Suprapubic skin (tissue), 4 donors: Measurements from ENCODE around the gene TAF11L12. TPM values are rescaled to one million over a fixed set of nuclear protein-coding genes. Genes with fewer than 3 reads are reported as not detected.
"Not testable (repeated sequence)": the region's sequence is repeated elsewhere in the genome, so short reads cannot be mapped to it uniquely, and the experiment has no call there.

Experiments used
- DNase-seq, 2 donors: peaks; one replicate each; pipeline ENCODE4 v3.0.0-alpha.2; 2019; ENCODE audit warnings: low spot score in 2 of 2
- H3K27ac ChIP-seq: fragments of 200-600 bp; sonication (generic); one replicate; pipeline ENCODE4 v1.5.1; 2019
- H3K27me3 ChIP-seq: fragments of 200-600 bp; sonication (generic); one replicate; pipeline ENCODE4 v1.5.1; 2019
- H3K36me3 ChIP-seq: fragments of 200-600 bp; sonication (generic); one replicate; pipeline ENCODE4 v1.5.1; 2019
- H3K4me1 ChIP-seq: fragments of 200-600 bp; sonication (generic); one replicate; pipeline ENCODE4 v1.5.1; 2019
- H3K4me3 ChIP-seq: fragments of 200-600 bp; sonication (generic); one replicate; pipeline ENCODE4 v1.5.1; 2019; ENCODE audit warnings: mild to moderate bottlenecking
- H3K9me3 ChIP-seq: fragments of 200-600 bp; sonication (generic); one replicate; pipeline ENCODE4 v1.5.1; 2019
- CTCF ChIP-seq, 2 donors: fragments of 200-600 bp in 1 of 2; fragments of 450-650 bp in 1 of 2; sonication (generic) in 1 of 2; IDR thresholded peaks; one replicate each; pipeline ENCODE4 v1.5.1; 2016 to 2019; ENCODE audit warnings: antibody characterized with exemption in 2 of 2, mild to moderate bottlenecking in 1 of 2, moderate library complexity in 1 of 2
- EP300 ChIP-seq: sonication (generic); formaldehyde crosslinking; IDR thresholded peaks from one replicate; pipeline ENCODE4 v1.6.1; 2017; ENCODE audit warnings: antibody characterized with exemption
- POLR2A ChIP-seq, 2 donors: fragments of 450-650 bp; IDR thresholded peaks; one replicate each; pipeline ENCODE4 v1.6.1; 2017; ENCODE audit warnings: antibody characterized with exemption in 2 of 2, mild to moderate bottlenecking in 2 of 2, moderate library complexity in 2 of 2
- POLR2AphosphoS5 ChIP-seq, 3 donors: sonication (generic); formaldehyde crosslinking; IDR thresholded peaks; one replicate each; pipeline ENCODE4 v1.6.1; 2017; ENCODE audit warnings: antibody characterized with exemption in 3 of 3
- WGBS: methylation state at CpG from one replicate; pipeline ENCODE4 v1.1.5; 2018; 5-methylcytosine and 5-hydroxymethylcytosine counted together
- total RNA-seq, 4 donors: library from RNA; depleted of rRNA; stranded (reverse); fragments of >200 nt; gene quantifications; one replicate each; pipeline ENCODE4 v1.1.0, GENCODE V29; 2016

Gene TAF11L12
- not detected for total RNA-seq

DNA sequence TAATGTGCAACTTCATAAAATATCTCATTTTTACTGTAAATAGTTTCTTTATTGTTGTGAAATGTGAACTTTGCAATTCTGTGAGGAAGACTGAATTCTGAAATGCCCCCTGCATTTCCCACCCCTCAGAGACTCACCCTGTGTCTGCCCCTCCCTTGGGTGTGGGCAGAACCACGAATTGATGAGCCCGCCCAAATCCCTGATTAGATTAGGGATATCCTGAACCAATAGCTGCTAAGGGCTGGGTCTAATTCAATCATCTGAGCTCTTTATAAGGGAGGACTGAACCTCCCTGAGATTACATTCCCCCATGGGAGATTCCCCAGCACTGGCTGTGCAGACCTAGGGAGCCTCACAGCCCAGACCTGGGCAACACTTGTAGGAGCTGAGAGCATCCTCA, at the start of gene TAF11L12:
Gene TAF11L12 (plus strand): TSS at position 301 of the 400 bp plus-strand sequence.
- H3K9me3 ChIP-seq, H3K27me3 ChIP-seq, H3K27ac ChIP-seq, H3K36me3 ChIP-seq, DNase-seq, H3K4me1 ChIP-seq, H3K4me3 ChIP-seq: not testable (repeated sequence)
- WGBS: 61% methylated on average over 2 of the region's 2 CpGs

- WGBS: no CpG with 5 or more reads among the region's 16 CpGs
- H3K27ac ChIP-seq, H3K27me3 ChIP-seq: not testable (repeated sequence)
These were observed 24.5 kb upstream of the TAF11L12 start, which contains the start of gene TAF11L7 for GRCh38 chr5:17585658-17586057. Gene TAF11L7 (minus strand): TSS chr5:17585758.

DNA sequence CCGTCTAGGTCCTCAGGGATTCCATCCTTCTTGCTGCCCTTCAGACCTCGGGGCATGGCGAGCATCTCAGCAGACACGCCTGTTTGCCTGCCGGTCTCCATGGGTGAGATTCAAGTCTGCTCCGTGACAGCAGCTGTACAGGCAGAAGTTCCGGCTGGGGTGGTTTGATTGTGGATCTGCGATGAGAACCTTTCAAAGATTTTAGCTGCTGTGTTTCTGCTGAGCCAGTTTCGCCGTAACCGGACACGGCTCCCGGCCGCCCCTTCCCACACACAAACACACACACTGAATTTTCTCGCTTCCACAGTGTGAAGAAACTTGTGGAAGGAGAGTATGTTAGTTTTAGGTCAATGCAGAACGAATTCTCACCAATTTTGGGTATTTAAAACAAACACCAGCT, 19.3 kb upstream of the TAF11L12 start, which contains the start of gene TAF11L8:
Gene TAF11L8 (minus strand): TSS at position 101 of the 400 bp plus-strand sequence.
- not testable (repeated sequence) for H3K4me3 ChIP-seq, H3K27ac ChIP-seq, H3K27me3 ChIP-seq, DNase-seq, H3K4me1 ChIP-seq, H3K9me3 ChIP-seq, H3K36me3 ChIP-seq
- no CpG with 5 or more reads among the region's 16 CpGs for WGBS

More at GRCh38 chr5:17585658-17586057, 24.5 kb upstream of the TAF11L12 start, which contains the start of gene TAF11L7:
- H3K4me3 ChIP-seq, H3K36me3 ChIP-seq, H3K9me3 ChIP-seq, H3K4me1 ChIP-seq, DNase-seq: not testable (repeated sequence)

DNA sequence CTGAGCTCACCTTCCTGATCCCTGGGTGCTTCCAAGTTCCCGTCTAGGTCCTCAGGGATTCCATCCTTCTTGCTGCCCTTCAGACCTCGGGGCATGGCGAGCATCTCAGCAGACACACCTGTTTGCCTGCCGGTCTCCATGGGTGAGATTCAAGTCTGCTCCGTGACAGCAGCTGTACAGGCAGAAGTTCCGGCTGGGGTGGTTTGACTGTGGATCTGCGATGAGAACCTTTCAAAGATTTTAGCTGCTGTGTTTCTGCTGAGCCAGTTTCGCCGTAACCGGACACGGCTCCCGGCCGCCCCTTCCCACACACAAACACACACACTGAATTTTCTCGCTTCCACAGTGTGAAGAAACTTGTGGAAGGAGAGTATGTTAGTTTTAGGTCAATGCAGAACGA, 15.9 kb upstream of the TAF11L12 start, which contains the start of gene TAF11L9:
Gene TAF11L9 (minus strand): TSS at position 140 of the 400 bp plus-strand sequence.
- not testable (repeated sequence) for H3K4me1 ChIP-seq, H3K9me3 ChIP-seq, H3K27me3 ChIP-seq, H3K27ac ChIP-seq, H3K36me3 ChIP-seq, H3K4me3 ChIP-seq, DNase-seq
- 95% methylated on average over 10 of the region's 15 CpGs for WGBS

DNA sequence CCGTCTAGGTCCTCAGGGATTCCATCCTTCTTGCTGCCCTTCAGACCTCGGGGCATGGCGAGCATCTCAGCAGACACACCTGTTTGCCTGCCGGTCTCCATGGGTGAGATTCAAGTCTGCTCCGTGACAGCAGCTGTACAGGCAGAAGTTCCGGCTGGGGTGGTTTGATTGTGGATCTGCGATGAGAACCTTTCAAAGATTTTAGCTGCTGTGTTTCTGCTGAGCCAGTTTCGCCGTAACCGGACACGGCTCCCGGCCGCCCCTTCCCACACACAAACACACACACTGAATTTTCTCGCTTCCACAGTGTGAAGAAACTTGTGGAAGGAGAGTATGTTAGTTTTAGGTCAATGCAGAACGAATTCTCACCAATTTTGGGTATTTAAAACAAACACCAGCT, 12.5 kb upstream of the TAF11L12 start, which contains the start of gene TAF11L10:
Gene TAF11L10 (minus strand): TSS at position 101 of the 400 bp plus-strand sequence.
- not testable (repeated sequence) for H3K27ac ChIP-seq, DNase-seq, H3K36me3 ChIP-seq, H3K4me3 ChIP-seq, H3K9me3 ChIP-seq, H3K4me1 ChIP-seq, H3K27me3 ChIP-seq
- WGBS: no CpG with 5 or more reads among the region's 15 CpGs

DNA sequence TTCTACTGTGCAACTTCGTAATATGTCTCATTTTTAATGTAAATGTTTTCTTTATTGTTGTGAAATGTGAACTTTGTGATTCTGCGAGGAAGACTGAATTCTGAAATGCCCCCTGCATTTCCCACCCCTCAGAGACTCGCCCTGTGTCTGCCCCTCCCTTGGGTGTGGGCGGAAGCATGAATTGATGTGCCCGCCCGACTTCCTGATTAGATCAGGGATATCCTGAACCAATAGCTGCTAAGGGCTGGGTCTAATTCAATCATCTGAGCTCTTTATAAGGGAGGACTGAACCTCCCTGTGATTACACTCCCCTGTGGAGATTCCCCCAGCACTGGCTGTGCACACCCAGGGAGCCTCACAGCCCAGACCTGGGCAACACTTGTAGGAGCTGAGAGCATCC, 6.3 kb upstream of the TAF11L12 start, which contains the start of gene TAF11L11:
Gene TAF11L11 (plus strand): TSS at position 304 of the 400 bp plus-strand sequence.
- not testable (repeated sequence) for DNase-seq, H3K27me3 ChIP-seq, H3K4me1 ChIP-seq, H3K27ac ChIP-seq, H3K9me3 ChIP-seq, H3K4me3 ChIP-seq, H3K36me3 ChIP-seq
- 59% methylated on average over 3 of the region's 6 CpGs for WGBS

GRCh38 chr5:17604951-17605350, 5.2 kb upstream of the TAF11L12 start:
- 98% methylated on average over 5 of the region's 14 CpGs for WGBS
- TF ChIP-seq POLR2AphosphoS5 (IDR thresholded peaks at IDR 0.05): no peak
- no peak for TF ChIP-seq EP300
- TF ChIP-seq CTCF (IDR thresholded peaks at IDR 0.05): no peak
- no peak for TF ChIP-seq POLR2A (IDR thresholded peaks at IDR 0.05)

DNA sequence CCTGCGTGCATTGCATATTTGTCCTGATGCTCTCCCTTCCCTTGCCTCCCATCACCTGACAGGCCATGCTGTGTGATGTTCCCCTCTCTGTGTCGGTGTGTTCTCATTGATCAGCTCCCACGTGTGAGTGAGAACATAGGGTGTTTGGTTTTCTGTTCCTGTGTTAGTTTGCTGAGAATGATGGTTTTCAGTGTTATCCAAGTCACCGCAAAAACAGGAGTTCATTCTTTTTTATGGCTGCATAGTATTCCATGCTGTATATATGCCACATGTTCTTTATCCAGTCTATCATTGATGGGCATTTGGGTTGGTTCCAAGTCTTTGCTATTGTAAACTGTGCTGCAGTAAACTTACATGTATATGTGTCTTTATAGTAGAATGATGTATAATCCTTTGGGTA, 2.7 kb upstream of the TAF11L12 start:
- H3K36me3 ChIP-seq, H3K27me3 ChIP-seq, H3K9me3 ChIP-seq, H3K4me3 ChIP-seq, DNase-seq, H3K27ac ChIP-seq, H3K4me1 ChIP-seq: not testable (repeated sequence)
- 95% methylated on average over 4 of the region's 4 CpGs for WGBS

More at GRCh38 chr5:17604951-17605350, 5.2 kb upstream of the TAF11L12 start:
- H3K27me3 ChIP-seq: no peaks in the 10 kb centered on the region
- no peak overlapping the region for H3K4me3 ChIP-seq
- H3K9me3 ChIP-seq: no peaks in the 10 kb centered on the region
- no peak overlapping the region for H3K27ac ChIP-seq
- no peaks in the 10 kb centered on the region for H3K4me1 ChIP-seq
- no peak for DNase-seq
- no peaks in the 10 kb centered on the region for H3K36me3 ChIP-seq

DNA sequence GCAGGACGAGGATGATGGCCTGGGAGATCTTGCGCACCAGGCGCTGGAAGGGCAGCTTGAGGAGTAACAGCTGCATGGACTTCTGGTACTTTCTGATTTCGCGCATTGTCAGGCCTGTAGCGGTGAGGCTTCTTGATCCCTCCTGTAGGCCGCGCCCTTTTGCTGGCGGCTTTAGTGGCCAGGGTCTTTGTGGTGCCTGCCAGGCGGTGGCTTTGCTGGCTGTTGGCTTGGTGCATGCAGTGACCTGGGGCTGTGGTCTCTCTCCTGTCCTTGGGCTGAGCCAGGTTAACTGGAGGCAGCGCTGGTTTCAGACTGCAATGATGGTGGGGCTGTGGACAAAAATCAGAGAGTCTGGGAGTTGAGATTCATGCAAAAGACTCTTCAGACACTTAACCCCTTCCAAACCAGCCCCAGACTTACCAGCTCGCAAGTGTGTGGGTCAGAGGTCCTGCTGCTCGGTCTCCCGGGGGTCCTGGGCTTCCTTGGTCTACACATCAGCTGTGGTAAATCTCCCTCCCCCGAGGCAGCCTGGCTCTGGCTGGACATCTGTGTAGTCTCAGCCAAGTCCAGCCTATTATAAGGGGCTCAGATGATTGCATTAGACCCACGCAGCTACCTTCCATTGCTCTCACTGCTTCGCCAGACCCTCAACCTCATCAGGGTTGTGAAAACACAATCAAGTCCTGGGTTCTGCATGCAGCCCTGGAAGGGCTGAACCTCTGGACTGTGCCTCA, 4.8 kb downstream of the TAF11L12 start:
- Histone ChIP-seq H3K4me3 (no peak overlapping the region), H3K27me3 (no peaks in the 10 kb centered on the region), H3K9me3 (no peaks in the 10 kb centered on the region), H3K4me1 (no peaks in the 10 kb centered on the region), H3K36me3 (no peaks in the 10 kb centered on the region), H3K27ac (no peak overlapping the region)
- DNase-seq: no peak
- WGBS: 91% methylated on average over 11 of the region's 17 CpGs
- TF ChIP-seq POLR2AphosphoS5 (IDR thresholded peaks at IDR 0.05) (no peak), POLR2A (IDR thresholded peaks at IDR 0.05) (no peak)
